C4-2B (cell line): Measurements from ENCODE around the gene AHRR.

Experiments
- ZFX ChIP-seq: fragments of 450-650 bp; IDR thresholded peaks from 2 replicates; pipeline ENCODE4 v1.6.1; 2017
- TF ChIP-seq, protein P1 (sequence below): fragments of 450-650 bp; conservative IDR thresholded peaks from 2 replicates; pipeline ENCODE4 v1.5.1; 2017; ENCODE audit warnings: mild to moderate bottlenecking

DNA sequence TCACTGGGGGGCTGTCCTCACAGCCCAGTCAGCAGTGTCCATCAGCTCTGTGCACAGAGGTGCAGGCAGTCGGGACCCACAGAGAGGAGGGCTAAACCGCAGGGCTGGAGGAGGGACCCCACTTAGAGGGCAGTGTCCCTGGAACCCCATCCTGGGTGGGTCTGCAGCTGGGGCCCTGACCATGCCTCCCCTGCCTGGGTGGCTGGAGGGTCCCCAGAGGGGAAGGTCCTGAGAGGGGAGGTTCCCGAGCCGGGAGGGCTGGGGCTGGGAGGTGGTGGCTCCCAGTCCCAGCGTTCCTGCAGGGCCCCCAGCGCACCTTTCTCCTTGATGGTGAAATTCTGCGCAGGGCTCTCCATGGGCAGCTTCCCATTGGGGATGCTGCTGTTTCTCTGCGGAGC, 154.2 kb downstream of the AHRR start:
- TF ChIP-seq, protein P1, sequence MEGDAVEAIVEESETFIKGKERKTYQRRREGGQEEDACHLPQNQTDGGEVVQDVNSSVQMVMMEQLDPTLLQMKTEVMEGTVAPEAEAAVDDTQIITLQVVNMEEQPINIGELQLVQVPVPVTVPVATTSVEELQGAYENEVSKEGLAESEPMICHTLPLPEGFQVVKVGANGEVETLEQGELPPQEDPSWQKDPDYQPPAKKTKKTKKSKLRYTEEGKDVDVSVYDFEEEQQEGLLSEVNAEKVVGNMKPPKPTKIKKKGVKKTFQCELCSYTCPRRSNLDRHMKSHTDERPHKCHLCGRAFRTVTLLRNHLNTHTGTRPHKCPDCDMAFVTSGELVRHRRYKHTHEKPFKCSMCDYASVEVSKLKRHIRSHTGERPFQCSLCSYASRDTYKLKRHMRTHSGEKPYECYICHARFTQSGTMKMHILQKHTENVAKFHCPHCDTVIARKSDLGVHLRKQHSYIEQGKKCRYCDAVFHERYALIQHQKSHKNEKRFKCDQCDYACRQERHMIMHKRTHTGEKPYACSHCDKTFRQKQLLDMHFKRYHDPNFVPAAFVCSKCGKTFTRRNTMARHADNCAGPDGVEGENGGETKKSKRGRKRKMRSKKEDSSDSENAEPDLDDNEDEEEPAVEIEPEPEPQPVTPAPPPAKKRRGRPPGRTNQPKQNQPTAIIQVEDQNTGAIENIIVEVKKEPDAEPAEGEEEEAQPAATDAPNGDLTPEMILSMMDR = no peak
- TF ChIP-seq ZFX = no peak
